ENCODE data around the gene AFMID.

DNA sequence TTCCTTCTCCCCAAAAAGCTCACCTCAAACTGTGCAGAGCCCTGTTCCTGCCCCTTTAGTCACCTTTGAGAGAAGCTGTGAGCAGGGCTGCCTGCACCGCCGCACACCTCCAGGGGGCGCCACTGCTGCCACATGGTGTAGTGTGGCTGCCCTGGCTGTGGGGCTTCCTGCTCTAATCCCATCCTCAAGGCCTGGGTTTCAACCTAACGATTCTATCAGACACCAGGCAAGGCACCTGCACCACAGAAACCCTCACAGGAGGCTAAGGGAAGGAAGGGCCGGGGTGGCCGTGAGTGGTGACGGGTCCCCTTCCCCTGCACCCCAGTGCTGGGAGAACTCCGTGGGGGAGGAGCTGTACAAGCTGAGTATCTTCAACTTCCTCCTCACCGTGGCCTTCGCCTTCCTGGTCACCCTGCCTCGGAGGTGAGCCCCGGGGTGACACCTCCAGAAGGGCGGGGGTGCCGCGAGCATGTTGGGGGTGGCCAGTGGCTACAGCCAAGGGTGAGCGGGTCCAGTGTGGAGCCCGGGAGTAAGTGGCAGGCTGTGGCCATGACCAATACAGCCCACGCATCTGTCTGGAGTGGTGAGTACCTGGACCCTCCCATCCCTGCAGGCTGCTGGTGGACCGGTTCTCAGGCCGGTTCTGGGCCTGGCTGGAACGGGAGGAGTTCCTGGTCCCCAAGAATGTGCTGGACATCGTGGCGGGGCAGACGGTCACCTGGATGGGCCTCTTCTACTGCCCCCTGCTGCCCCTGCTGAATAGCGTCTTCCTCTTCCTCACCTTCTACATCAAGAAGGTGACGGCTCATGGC lies 49.6 kb upstream of the AFMID start:
- TF ChIP-seq, protein P1, sequence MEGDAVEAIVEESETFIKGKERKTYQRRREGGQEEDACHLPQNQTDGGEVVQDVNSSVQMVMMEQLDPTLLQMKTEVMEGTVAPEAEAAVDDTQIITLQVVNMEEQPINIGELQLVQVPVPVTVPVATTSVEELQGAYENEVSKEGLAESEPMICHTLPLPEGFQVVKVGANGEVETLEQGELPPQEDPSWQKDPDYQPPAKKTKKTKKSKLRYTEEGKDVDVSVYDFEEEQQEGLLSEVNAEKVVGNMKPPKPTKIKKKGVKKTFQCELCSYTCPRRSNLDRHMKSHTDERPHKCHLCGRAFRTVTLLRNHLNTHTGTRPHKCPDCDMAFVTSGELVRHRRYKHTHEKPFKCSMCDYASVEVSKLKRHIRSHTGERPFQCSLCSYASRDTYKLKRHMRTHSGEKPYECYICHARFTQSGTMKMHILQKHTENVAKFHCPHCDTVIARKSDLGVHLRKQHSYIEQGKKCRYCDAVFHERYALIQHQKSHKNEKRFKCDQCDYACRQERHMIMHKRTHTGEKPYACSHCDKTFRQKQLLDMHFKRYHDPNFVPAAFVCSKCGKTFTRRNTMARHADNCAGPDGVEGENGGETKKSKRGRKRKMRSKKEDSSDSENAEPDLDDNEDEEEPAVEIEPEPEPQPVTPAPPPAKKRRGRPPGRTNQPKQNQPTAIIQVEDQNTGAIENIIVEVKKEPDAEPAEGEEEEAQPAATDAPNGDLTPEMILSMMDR (IDR thresholded peaks at IDR 0.05), result peak; percentile 76
- no peak for TF ChIP-seq TCF7L2 (IDR thresholded peaks at IDR 0.05; ENCODE audit: low read depth, low read length)
- TF ChIP-seq POLR2AphosphoS5 (IDR thresholded peaks at IDR 0.05; ENCODE audit: low read depth, low read length), result no peak
